Measurements from ENCODE around the gene NSUN7.

DNA sequence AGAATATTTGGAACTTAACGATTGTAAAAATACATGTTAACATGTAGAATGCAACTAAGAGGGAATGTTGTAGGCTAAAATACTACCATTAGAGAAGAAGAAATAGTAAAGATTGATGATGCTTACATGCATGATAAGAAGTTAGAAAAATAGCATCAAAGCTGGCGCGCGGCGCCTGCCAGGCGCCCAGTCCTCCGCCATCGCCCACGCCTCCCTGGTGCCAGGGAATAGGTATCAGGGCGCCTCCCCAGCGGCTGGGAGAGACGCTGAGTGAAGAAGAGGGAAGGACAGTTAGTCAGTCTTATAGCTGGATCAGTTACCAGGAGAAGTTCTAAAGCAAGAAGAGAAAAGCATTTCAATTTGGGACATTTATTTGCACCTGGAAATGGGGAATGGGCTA lies 36.0 kb downstream of the NSUN7 start:
- TF ChIP-seq ZNF274 (IDR thresholded peaks at IDR 0.05; ENCODE audit: low read depth, low read length) (no peak), SUZ12 (IDR thresholded peaks at IDR 0.05; ENCODE audit: extremely low read depth, insufficient read depth, insufficient read length) (no peak), YY1 (IDR thresholded peaks at IDR 0.05; ENCODE audit: insufficient read depth, insufficient read length) (no peak)
